ENCODE results near the gene MICAL2. TPM values are rescaled to one million over a fixed set of nuclear protein-coding genes. Genes with fewer than 3 reads are reported as not detected.
A peak's percentile ranks its signal among the peaks of the same experiment; 100 is the strongest.
"Not testable (repeated sequence)": the region's sequence is repeated elsewhere in the genome, so short reads cannot be mapped to it uniquely, and the experiment has no call there.

MICAL2 gene
- total RNA-seq, 8 experiments from 2014 or later = 0.71 to 33.6 (median 3.6) TPM

DNA sequence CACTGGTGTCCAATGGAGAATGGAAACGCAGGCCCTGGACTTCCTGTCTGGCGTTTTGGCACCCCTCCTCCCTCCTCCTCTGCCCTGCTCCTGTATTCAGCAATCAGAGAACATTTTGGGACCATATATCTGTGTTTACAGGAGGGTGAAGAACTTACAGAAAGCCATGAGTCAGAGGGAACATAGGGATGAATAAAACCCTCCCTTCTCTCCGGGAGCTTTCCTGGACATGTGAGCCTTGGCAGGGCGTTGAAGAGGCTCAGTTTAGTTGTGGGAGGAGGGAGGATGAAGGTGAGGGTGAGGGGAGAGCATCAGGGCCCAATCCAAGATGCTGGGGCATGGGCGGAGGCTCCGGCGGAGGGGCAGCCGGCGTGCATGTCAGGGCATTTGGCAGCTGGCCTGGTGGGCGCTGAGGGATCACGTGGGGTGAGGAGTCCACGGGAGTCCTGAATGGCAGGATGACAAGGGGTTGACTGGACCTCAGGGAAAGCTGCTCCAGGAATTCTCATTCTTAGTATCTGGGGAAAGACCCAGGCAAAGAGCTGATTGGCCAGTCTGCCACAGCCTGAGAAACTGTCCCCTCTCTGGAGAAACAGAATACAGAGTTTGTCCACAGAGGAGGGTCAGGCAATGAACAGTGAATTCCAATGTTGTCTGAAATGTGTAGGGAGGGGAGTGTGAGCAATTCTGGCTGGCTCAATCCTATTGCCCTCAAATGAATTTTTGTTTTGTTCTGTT, 28.9 kb downstream of the MICAL2 start:
- WGBS, 10 experiments = 36 to 92% (median 69%) methylated on average over 1 to 9 of the region's 12 CpGs; no CpG with 5 or more reads in 2 of the 10 experiments
- H3K27ac ChIP-seq = no peak overlapping the region
- no peak overlapping the region for H3K4me3 ChIP-seq
- in situ Hi-C loops (cut with MboI; ENCODE audit: low pct_unique_long_range_greater_than_20kb in 2 of 9, low sequenced_read_pairs in 9 of 9, unreplicated experiment in 9 of 9) = no loop called here
- ATAC-seq (replicated peaks in 6 of 8) = peak in 2 of 8 experiments; percentile 88 to 90
- peaks cover 0 to 7% of the 10 kb centered on the region in 2 donors for H3K4me1 ChIP-seq (replicated peaks in 1 of 2)

DNA sequence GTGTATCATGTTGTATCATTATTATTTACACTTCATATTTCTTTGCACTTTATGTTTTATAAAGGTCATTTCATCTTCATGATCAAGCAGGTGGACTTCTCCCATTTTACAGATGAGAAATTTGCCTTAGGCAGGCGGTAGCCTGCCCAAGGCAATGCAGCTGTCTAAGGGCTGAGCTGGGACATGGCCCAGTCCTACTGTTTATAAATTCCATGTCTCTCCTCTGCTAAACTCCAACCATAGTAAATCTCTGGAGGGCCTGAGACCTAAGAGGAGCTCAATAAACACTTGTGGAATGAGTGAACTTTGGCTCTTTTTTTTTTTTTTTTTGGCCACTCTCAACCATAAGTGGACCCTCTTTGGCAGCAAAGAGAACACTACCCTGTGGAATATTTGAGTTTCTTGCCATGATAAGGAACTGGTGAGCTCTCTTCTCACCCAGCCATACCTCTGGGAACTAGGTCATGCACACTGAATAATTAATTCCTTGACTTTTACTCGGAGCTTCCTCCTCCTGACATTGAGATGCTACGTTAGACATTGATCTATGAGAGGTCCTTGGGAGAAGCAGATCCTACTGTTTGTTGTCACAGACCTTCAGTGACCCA, 29.9 kb downstream of the MICAL2 start:
- no peak overlapping the region for H3K4me3 ChIP-seq
- H3K4me1 ChIP-seq (replicated peaks in 1 of 2) = peaks cover 0 to 7% of the 10 kb centered on the region in 2 donors
- in situ Hi-C loops (cut with MboI; ENCODE audit: low pct_unique_long_range_greater_than_20kb in 2 of 9, low sequenced_read_pairs in 9 of 9, unreplicated experiment in 9 of 9) = no loop called here
- H3K27ac ChIP-seq = no peak overlapping the region
- no peak for ATAC-seq (replicated peaks in 6 of 8)
- 40 to 100% (median 100%) methylated on average over 1 to 3 of the region's 3 CpGs; no CpG with 5 or more reads in 1 of the 10 experiments for WGBS, 10 experiments

DNA sequence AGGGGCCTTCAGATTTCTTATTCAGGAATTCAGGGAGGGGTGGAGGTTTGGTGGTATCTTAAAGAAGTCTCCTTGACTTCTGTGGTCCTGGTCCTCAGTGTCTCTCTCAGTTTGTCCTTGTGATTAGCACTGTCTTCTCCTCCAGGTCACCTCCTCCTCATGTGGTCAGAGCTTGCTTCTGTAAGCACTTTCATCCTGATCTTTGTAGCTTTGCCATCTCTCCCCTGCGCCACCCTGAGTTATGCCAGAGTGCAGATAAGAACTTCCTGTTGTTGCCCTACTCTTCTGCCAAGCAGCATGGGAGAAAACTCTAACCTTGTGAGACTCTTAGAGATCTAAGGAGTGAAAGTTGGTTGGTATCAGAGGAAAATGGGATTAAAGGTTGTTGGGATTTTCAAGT, 30.9 kb downstream of the MICAL2 start:
- H3K4me1 ChIP-seq (replicated peaks in 1 of 2) = peaks cover 0 to 7% of the 10 kb centered on the region in 2 donors
- WGBS, 10 experiments = 67 to 100% (median 95%) methylated on average over 1 of the region's 1 CpG; no CpG with 5 or more reads in 4 of the 10 experiments
- in situ Hi-C loops (cut with MboI; ENCODE audit: low pct_unique_long_range_greater_than_20kb in 2 of 9, low sequenced_read_pairs in 9 of 9, unreplicated experiment in 9 of 9) = no loop called here

GRCh38 chr11:12142176-12142575, 31.8 kb downstream of the MICAL2 start:
- H3K4me3 ChIP-seq = no peak overlapping the region
- H3K27ac ChIP-seq = no peak overlapping the region
- peaks cover 0 to 7% of the 10 kb centered on the region in 2 donors for H3K4me1 ChIP-seq (replicated peaks in 1 of 2)
- in situ Hi-C loops (cut with MboI; ENCODE audit: low pct_unique_long_range_greater_than_20kb in 2 of 9, low sequenced_read_pairs in 9 of 9, unreplicated experiment in 9 of 9) = no loop called here
- peak in 1 of 8 experiments; percentile 40 for ATAC-seq (replicated peaks in 6 of 8)
- 20 to 100% (median 74%) methylated on average over 1 to 2 of the region's 2 CpGs; no CpG with 5 or more reads in 3 of the 10 experiments for WGBS, 10 experiments

More for the DNA sequence above, 30.9 kb downstream of the MICAL2 start:
- H3K4me3 ChIP-seq = no peak overlapping the region
- ATAC-seq (replicated peaks in 6 of 8) = no peak
- H3K27ac ChIP-seq = no peak overlapping the region

- 67 to 100% (median 80%) methylated on average over 1 to 3 of the region's 3 CpGs; no CpG with 5 or more reads in 3 of the 10 experiments for WGBS, 10 experiments
- Histone ChIP-seq H3K4me1 (replicated peaks in 1 of 2) (peaks cover 0 to 5% of the 10 kb centered on the region in 2 donors), H3K4me3 (no peak overlapping the region), H3K27ac (no peak overlapping the region)
- in situ Hi-C loops (cut with MboI; ENCODE audit: low pct_unique_long_range_greater_than_20kb in 2 of 9, low sequenced_read_pairs in 9 of 9, unreplicated experiment in 9 of 9) = no loop called here
- ATAC-seq (replicated peaks in 6 of 8) = no peak
Observed at GRCh38 chr11:12142909-12143308, 32.5 kb downstream of the MICAL2 start.

DNA sequence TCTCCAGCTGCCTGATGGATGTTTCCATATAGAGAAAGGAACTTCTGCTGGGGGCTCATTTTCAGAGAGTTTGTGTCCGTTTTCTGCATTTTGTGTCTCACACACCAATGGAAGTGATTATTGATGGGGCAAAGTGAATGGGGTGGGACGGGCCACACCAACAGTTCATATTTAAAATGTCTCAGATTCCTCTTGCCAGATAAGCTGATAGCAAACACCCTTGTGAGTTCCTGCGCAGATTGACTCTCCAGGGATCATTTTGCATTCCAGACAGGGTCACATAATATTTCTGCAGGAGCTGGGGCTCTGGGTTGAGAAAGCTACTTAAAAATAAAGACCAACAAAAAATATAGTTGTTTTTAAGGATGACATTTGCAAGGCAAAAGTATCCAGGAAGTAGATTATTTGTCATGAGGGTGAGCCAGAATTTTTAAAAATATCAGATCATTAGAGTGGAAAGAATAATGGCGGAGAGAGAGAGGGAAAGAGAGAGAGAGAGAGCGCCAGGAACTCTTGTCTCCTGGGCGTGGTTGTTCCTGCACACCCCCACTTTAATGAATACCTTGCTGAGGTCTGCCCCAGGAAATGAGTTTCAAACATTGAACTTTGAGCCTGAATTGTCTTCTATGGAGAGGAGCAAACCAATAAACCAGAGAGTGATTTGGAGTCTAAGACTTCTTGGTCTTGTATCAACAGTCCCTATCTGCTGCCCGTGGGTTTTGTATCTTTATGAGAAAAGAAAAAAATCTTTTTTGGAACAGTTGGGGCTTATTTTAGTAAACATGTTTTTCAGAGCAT, 33.3 kb downstream of the MICAL2 start:
- Histone ChIP-seq H3K27ac (no peak overlapping the region), H3K4me3 (no peak overlapping the region), H3K4me1 (replicated peaks in 1 of 2) (no peaks in the 10 kb centered on the region)
- in situ Hi-C loops (cut with MboI; ENCODE audit: low pct_unique_long_range_greater_than_20kb in 2 of 9, low sequenced_read_pairs in 9 of 9, unreplicated experiment in 9 of 9) = no loop called here
- ATAC-seq (replicated peaks in 6 of 8) = no peak
- 44 to 91% (median 83%) methylated on average over 2 to 6 of the region's 7 CpGs for WGBS, 10 experiments

DNA sequence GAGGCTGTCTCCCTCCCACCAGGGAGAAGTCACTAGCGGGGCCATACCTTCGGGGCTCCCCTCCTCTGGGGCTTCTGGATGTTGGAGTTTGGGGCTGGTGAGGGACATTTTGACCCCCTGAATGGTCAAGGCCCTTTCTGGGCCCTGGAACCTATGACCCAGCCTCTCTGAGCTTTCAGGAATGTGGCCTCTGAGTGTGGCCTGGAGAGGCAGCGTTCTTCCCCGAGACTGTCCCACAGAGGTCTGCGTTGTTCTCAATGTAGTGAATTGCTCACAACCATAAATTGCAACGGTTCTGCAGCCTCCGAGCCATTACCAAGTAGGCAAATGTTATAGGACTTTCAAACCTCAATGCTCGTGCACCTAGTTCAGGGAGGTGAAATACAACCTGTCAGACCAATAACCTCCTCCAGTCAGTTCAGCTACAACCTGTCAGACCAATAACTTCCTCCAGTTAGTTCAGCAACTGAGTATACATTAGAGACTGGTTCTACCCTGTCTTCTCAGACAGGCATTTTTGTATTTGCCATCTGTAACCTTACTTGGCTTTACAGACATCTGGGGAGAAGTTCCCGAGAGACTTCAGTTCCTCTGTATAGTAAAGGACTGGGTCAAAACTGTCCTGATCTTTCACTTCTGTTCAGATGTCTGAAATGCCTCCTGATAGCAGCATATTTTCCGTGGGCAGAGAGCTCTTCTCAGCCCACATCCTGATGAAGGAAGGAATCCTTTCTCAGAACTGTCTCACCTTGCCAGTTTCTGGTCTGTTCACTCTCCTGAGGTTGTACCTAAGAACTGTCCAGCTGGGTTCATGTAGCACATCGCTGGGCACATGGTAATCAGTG, 34.2 kb downstream of the MICAL2 start:
- Histone ChIP-seq H3K27ac (no peak overlapping the region), H3K4me1 (replicated peaks in 1 of 2) (peaks cover 0 to 1% of the 10 kb centered on the region in 2 donors), H3K4me3 (no peak overlapping the region)
- no peak for ATAC-seq (replicated peaks in 6 of 8)
- in situ Hi-C loops (cut with MboI; ENCODE audit: low pct_unique_long_range_greater_than_20kb in 2 of 9, low sequenced_read_pairs in 9 of 9, unreplicated experiment in 9 of 9) = no loop called here
- WGBS, 10 experiments = 80 to 100% (median 92%) methylated on average over 1 to 6 of the region's 11 CpGs; no CpG with 5 or more reads in 3 of the 10 experiments

GRCh38 chr11:12146678-12147077, 36.3 kb downstream of the MICAL2 start:
- in situ Hi-C loops (cut with MboI; ENCODE audit: low pct_unique_long_range_greater_than_20kb in 2 of 9, low sequenced_read_pairs in 9 of 9, unreplicated experiment in 9 of 9); H3K4me3 ChIP-seq; ATAC-seq (replicated peaks in 6 of 8); H3K27ac ChIP-seq: not testable (repeated sequence)
- peaks cover 0 to 16% of the 10 kb centered on the region in 2 donors for H3K4me1 ChIP-seq (replicated peaks in 1 of 2)
- 83% methylated on average over 2 of the region's 3 CpGs; no CpG with 5 or more reads in 9 of the 10 experiments for WGBS, 10 experiments

DNA sequence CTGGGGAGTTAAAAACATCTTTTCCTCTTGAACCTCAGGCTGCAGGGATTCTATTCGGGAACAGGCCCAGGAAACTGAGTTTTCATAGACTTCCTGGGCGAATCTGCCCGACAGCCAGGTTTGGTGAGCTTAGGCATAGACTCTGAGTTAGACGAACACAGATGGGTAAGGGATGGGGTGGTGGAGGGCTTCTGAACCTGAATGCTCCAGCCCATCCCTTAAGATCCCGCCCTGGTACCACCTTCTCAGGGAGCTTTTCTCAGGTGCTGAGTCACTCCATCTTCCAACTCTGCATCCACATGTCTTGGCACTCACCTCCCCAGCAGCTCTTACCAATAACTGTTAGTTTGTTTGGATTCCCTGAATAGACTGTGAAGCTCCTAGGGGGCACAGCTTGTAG, 37.4 kb downstream of the MICAL2 start:
- in situ Hi-C loops (cut with MboI; ENCODE audit: low pct_unique_long_range_greater_than_20kb in 2 of 9, low sequenced_read_pairs in 9 of 9, unreplicated experiment in 9 of 9) = no loop called here
- WGBS, 10 experiments = 40 to 100% (median 91%) methylated on average over 1 to 4 of the region's 5 CpGs; no CpG with 5 or more reads in 2 of the 10 experiments
- no peak overlapping the region for H3K27ac ChIP-seq

DNA sequence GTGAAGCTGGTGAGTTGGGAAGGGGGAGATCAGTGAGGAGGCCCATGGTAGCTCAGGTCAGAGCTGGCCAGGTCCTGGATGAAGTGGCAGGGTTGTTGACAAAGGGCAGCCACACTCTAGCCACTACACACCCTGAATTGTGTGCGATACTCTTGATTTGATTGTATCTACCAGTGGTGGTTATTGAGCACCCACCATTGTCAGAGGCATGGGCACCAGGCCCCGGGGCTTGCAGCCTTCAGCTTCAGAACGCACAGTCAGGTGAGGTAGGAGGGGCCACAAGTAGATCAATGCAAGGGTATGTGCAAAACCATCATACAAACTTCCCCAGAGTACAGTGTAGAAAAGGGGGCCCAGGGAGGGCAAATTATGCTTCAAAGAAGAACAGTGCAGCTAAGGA, 38.1 kb downstream of the MICAL2 start:
- no peak for ATAC-seq (replicated peaks in 6 of 8)
- peaks cover 0 to 16% of the 10 kb centered on the region in 2 donors for H3K4me1 ChIP-seq (replicated peaks in 1 of 2)
- in situ Hi-C loops (cut with MboI; ENCODE audit: low pct_unique_long_range_greater_than_20kb in 2 of 9, low sequenced_read_pairs in 9 of 9, unreplicated experiment in 9 of 9) = no loop called here
- WGBS, 10 experiments = 57 to 100% (median 81%) methylated on average over 1 to 2 of the region's 3 CpGs; no CpG with 5 or more reads in 3 of the 10 experiments
- no peak overlapping the region for H3K27ac ChIP-seq
- no peak overlapping the region for H3K4me3 ChIP-seq

More for the DNA sequence above, 37.4 kb downstream of the MICAL2 start:
- ATAC-seq (replicated peaks in 6 of 8) = no peak
- peaks cover 0 to 16% of the 10 kb centered on the region in 2 donors for H3K4me1 ChIP-seq (replicated peaks in 1 of 2)
- H3K4me3 ChIP-seq = no peak overlapping the region

DNA sequence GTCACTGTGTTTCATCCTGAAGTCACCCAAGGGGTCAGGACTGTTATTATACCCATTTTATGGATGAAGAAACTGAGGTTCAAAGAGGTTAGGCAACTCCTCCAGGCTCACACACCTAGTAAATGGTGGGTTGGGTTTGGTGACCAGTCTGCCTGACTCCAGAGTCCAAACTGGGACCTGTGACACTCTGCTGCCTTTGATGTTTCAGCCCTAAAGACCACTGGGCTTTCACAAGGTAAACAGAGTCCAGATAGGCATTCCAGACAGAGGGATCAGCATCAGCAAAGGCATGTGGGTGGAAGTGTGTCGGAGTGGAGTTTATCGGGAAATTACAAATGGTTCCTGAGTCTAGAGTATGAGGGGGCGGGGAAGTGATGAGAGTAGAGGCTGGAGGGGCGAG, 38.5 kb downstream of the MICAL2 start:
- Histone ChIP-seq H3K4me3 (no peak overlapping the region), H3K27ac (no peak overlapping the region), H3K4me1 (replicated peaks in 1 of 2) (peaks cover 0 to 16% of the 10 kb centered on the region in 2 donors)
- 40 to 100% (median 98%) methylated on average over 1 to 4 of the region's 4 CpGs; no CpG with 5 or more reads in 3 of the 10 experiments for WGBS, 10 experiments
- no peak for ATAC-seq (replicated peaks in 6 of 8)
- in situ Hi-C loops (cut with MboI; ENCODE audit: low pct_unique_long_range_greater_than_20kb in 2 of 9, low sequenced_read_pairs in 9 of 9, unreplicated experiment in 9 of 9) = no loop called here

DNA sequence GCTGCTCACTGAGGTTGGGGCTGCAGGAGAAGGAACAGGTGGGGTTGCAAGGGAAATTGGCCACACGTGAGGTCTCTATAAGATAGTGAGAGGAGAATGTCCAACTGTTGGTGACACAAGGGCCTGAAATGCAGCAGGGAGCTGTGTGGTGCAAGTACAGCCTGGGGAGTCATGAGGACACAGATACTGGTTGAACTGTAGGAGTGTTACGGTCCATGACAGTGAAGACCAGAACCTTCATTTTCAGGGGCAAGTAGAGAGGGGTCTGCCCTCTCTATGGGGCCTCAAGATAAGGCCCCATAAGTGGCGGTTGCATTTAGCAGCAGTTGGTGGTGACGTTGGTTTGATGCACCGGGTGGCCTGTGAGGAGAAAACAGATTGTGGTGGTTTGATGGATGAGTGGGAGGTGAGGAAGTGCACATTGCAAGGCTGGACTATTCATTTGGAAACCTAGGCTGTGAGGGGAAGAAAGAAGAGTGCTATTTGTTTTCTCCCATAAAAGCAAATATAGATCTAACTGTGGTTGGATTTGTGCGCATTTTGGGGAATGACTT, 39.4 kb downstream of the MICAL2 start:
- peak in 4 of 8 experiments; percentile 48 to 72 (median 64) for ATAC-seq (replicated peaks in 6 of 8)
- in situ Hi-C loops (cut with MboI; ENCODE audit: low pct_unique_long_range_greater_than_20kb in 2 of 9, low sequenced_read_pairs in 9 of 9, unreplicated experiment in 9 of 9) = no loop called here
- no peak overlapping the region for H3K4me3 ChIP-seq
- H3K4me1 ChIP-seq (replicated peaks in 1 of 2) = peaks cover 0 to 16% of the 10 kb centered on the region in 2 donors
- H3K27ac ChIP-seq = no peak overlapping the region
- WGBS, 10 experiments = 40 to 100% (median 70%) methylated on average over 1 to 4 of the region's 6 CpGs; no CpG with 5 or more reads in 1 of the 10 experiments

Data from motor neuron (in vitro differentiated cells).